Measurements from ENCODE around the gene CFAP77.

- TF ChIP-seq, protein P1, sequence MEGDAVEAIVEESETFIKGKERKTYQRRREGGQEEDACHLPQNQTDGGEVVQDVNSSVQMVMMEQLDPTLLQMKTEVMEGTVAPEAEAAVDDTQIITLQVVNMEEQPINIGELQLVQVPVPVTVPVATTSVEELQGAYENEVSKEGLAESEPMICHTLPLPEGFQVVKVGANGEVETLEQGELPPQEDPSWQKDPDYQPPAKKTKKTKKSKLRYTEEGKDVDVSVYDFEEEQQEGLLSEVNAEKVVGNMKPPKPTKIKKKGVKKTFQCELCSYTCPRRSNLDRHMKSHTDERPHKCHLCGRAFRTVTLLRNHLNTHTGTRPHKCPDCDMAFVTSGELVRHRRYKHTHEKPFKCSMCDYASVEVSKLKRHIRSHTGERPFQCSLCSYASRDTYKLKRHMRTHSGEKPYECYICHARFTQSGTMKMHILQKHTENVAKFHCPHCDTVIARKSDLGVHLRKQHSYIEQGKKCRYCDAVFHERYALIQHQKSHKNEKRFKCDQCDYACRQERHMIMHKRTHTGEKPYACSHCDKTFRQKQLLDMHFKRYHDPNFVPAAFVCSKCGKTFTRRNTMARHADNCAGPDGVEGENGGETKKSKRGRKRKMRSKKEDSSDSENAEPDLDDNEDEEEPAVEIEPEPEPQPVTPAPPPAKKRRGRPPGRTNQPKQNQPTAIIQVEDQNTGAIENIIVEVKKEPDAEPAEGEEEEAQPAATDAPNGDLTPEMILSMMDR (IDR thresholded peaks at IDR 0.05): no peak
- TF ChIP-seq ZFX (IDR thresholded peaks at IDR 0.05; ENCODE audit: borderline replicate concordance): no peak
Measured at GRCh38 chr9:132590037-132590317, 180.0 kb downstream of the CFAP77 start.

Measured in 22Rv1 (cell line).